Panc1 (cell line): Measurements from ENCODE around the gene HMOX1.

Experiments
- CTCF ChIP-seq: fragments of 450-650 bp; IDR thresholded peaks from 2 replicates; pipeline ENCODE4 v1.5.1; 2017; ENCODE audit warnings: mild to moderate bottlenecking
- POLR2AphosphoS5 ChIP-seq: IDR thresholded peaks from 2 replicates; pipeline ENCODE4 v1.6.1; 2012; ENCODE audit warnings: mild to moderate bottlenecking, low read depth, low read length, moderate library complexity

- no peak for TF ChIP-seq POLR2AphosphoS5
- no peak for TF ChIP-seq CTCF
Measured at GRCh38 chr22:35377735-35378134, 3.2 kb upstream of the HMOX1 start.
